H4 (cell line): ENCODE measurements around the gene NRXN2. TPM values are rescaled to one million over a fixed set of nuclear protein-coding genes. Genes with fewer than 3 reads are reported as not detected.

Source experiments
- DNase-seq: peaks from one replicate; pipeline ENCODE4 v3.0.0-alpha.2; 2015; ENCODE audit warnings: low spot score
- total RNA-seq: library from RNA; depleted of rRNA; stranded (reverse); fragments of >200 nt; shearing (Covaris generic); gene quantifications from 2 replicates; pipeline ENCODE4 v1.2.3, GENCODE V29; 2014

The NRXN2 gene
- total RNA-seq, 1 experiment from 2014 or later = 0.17 TPM

GRCh38 chr11:64649291-64649697, 73.7 kb downstream of the NRXN2 start:
- no peak for DNase-seq

DNA sequence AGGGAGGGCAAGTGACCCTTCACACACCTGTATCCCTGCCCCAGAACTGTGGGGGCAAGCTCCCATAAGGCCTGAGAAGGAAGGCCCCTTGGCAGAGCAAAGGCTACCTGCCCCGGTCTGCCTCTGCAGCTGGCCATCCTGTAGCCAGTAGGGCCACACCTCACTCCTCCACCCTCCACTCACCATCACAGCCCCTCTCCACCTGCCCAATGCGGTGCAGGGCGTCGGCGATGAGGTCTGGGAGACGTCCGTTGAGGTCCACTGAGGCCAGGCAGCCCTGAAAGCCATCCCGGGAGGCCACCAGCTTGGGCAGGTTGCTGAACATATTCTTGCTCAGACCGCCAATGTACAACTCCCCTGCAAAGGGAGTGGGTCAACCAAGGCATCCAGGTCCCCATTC, 74.4 kb downstream of the NRXN2 start:
- DNase-seq = no peak

GRCh38 chr11:64647019-64647779, 75.8 kb downstream of the NRXN2 start:
- no peak for DNase-seq

DNA sequence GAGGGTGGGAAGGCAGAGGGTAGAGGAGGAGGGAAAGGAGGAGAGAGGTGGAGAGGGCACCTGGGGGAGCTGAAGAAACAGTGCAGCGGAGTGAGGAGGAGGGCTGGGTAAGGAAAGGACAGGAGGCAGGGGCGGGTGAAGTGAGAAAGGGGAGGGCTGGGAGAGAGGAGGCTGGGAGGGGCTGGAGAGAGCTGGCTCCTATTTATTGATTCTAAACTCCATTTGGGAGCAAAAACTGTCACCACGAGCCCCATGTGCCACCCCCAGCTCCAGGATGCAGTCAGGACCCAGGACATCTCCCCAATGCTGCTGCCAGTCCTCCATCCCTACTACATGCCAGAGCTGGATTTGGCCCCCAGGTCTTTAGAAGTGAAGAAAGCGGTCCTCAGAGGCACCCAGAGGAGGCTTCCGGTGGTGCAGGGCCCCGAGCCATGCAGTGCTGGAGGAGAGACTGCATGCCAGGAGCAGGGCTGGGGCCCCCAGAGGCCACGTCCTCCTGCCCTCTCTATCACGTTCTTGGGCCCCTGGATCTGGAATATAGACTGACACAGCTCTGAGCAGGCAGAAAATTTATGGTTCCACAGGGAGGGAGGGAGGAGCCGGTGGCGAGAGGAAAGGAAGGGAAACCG, 78.2 kb downstream of the NRXN2 start:
- no peak for DNase-seq

- no peak for DNase-seq
Measured at GRCh38 chr11:64643920-64644646, 78.9 kb downstream of the NRXN2 start.

GRCh38 chr11:64643256-64643881, 79.6 kb downstream of the NRXN2 start:
- peak; percentile 27 for DNase-seq

- DNase-seq = no peak
Measured at GRCh38 chr11:64642871-64643255, 80.1 kb downstream of the NRXN2 start.

DNA sequence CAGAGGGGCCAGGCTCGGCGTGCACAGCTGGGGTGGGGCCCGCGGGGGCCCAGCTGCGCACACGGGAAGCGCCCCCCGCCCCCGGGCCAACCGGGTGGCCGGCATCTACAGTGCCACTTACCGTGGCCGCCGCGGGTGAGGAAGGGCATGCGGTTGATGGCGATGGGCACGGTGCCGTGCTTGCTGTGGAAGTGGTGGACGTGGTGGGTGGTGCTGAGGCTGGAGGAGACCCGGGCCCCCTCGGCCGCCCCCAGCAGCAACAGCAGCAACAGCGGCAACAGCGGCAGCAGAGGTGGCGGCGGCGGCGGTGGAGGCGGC, 80.6 kb downstream of the NRXN2 start:
- DNase-seq = no peak

DNA sequence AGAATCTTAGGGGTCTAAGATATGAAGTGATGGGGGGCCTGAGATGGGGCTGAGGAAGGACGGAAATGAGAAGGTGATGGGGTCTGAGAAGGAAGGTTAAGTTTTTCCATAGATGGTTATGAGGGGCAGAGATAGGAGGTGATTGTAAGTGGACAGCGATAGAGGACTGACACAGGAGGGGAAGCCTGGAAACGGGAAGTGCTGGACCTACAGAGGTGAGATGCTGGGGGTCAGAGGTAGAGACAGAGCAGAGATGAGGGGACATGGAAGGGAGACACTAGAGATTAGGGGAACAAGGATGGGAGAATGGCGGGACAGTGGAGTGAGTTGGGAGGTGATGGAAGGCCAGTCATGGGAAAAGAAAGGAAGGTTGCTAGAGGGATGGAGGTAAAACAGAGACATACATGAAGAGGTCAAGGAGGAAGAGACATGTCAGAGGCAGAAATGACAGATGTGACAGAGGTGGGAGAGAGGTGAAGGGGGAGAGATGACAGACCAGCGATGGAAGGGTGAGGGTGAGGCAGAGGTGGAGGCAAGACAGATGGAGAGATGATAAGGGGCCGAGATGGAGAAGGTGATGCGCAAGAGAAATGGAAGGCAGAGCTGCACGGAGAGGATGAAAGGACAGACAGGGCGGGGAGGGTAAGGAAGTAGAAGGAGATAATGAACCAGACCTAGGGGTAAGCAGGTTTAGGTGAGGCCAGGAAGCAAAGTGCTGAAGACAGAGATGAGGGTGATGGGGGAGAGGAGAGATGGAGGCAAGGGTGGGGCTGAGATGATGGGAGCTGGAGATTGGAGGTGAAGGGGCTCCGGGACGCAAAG, 81.2 kb downstream of the NRXN2 start:
- DNase-seq = no peak

- DNase-seq = no peak
Measured at GRCh38 chr11:64639885-64640284, 83.1 kb downstream of the NRXN2 start.

DNA sequence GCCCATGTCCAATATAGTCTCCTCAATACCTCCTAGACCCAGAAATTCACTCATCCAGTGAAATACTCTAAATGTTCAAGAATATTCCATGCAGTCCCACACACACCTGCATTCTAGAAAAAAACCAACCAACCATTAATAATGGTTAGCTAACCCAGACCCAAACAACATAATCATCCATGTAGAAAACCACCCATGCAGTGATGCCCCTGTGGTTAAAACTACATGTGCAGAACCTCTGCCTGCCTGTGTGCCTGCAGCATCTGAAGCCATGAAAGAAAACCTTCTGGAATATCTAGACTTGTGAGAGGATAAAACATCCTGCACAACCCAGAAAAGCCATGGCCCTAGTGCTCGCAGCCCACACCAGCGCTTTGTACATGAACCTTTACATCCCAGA, 84.2 kb downstream of the NRXN2 start:
- DNase-seq = no peak

- DNase-seq = no peak
Measured at GRCh38 chr11:64638018-64638665, 84.9 kb downstream of the NRXN2 start.

DNA sequence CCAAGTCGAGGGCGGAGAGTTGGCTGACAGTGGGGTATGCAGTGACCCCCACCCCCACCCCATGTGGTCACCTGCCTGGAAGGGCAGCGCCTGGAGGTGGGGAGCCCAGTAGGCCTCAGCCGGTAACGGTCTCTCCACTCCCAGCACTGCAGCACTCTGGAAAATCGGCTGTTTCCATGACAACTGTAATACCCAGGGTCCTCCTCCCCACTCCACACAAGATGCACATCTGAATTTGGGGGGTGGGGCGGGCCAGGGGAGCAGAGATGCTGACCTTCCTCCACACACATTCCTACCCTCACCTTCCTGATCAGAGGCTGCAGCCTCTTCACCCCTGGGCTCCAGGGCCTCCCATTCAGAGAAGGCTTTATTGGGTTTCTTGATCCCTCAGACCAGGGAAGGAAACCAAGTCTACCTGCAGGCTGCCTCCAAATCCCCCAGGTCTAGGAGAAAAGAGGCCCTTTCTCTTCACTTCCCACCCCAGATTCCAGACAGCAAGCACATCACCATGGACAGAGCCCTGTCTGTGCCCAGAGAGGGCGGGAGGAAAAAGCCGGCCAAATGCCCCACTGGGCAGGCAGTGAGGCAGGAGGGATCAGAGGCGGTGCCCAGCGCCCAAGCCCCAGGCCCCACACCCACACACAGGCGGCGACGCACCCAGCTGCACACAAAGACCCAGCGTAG, 85.5 kb downstream of the NRXN2 start:
- DNase-seq = no peak

- DNase-seq = no peak
Measured at GRCh38 chr11:64633555-64634159, 89.3 kb downstream of the NRXN2 start.

- DNase-seq = no peak
Measured at GRCh38 chr11:64632654-64633053, 90.3 kb downstream of the NRXN2 start.

DNA sequence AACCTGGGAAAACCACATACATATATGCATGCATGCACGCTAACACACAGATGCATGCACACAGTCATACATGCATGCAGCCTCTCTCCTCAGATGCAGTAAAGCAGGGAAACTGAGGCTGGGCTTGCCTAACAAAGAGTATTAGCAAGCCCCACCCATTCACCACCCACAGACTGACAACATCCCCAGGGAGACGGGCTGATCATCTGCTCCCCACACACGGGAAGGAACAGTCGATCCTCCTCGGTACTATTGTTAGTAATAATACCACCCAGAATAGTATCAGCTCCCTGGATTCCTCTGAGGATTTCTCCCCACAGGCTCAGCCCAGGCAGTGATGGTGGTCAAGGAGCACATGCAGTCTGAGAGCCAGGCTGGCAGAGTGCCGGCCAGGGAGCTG, 90.8 kb downstream of the NRXN2 start:
- DNase-seq = no peak

GRCh38 chr11:64631675-64632074, 91.3 kb downstream of the NRXN2 start:
- DNase-seq = no peak

- no peak for DNase-seq
Measured at GRCh38 chr11:64629796-64630562, 93.0 kb downstream of the NRXN2 start.

GRCh38 chr11:64629103-64629502, 93.9 kb downstream of the NRXN2 start:
- DNase-seq = no peak
